Muscle layer of colon (tissue), 2 donors: Measurements from ENCODE around the gene OGFRL1.

Experiments used
- H3K27ac ChIP-seq: one replicate; pipeline ENCODE4 v1.7.0; 2013; ENCODE audit warnings: low read depth, mild to moderate bottlenecking, low read length, moderate library complexity
- H3K27me3 ChIP-seq, 2 donors: one replicate each; pipeline ENCODE4 v1.7.0; 2013; ENCODE audit warnings: low read length in 2 of 2, mild to moderate bottlenecking in 2 of 2; ENCODE audit not compliant: insufficient read depth in 2 of 2, control insufficient read depth in 1 of 2
- H3K36me3 ChIP-seq: one replicate; pipeline ENCODE4 v1.7.0; 2013; ENCODE audit warnings: mild to moderate bottlenecking, low read length; ENCODE audit not compliant: insufficient read depth
- H3K4me1 ChIP-seq: one replicate; pipeline ENCODE4 v1.7.0; 2013; ENCODE audit warnings: mild to moderate bottlenecking, low read length; ENCODE audit not compliant: insufficient read depth
- H3K4me3 ChIP-seq, 2 donors: one replicate each; pipeline ENCODE4 v1.7.0; 2013; ENCODE audit warnings: low read length in 2 of 2, low read depth in 1 of 2, mild to moderate bottlenecking in 1 of 2, moderate library complexity in 1 of 2
- H3K9ac ChIP-seq: one replicate; pipeline ENCODE4 v1.7.0; 2013; ENCODE audit warnings: low read length
- H3K9me3 ChIP-seq: one replicate; pipeline ENCODE4 v1.7.0; 2013; ENCODE audit warnings: mild to moderate bottlenecking, low read length
- donor health status: abdominal sarcoma.
- donor health status: Adenocarcinoma of cecum.

The OGFRL1 gene

DNA sequence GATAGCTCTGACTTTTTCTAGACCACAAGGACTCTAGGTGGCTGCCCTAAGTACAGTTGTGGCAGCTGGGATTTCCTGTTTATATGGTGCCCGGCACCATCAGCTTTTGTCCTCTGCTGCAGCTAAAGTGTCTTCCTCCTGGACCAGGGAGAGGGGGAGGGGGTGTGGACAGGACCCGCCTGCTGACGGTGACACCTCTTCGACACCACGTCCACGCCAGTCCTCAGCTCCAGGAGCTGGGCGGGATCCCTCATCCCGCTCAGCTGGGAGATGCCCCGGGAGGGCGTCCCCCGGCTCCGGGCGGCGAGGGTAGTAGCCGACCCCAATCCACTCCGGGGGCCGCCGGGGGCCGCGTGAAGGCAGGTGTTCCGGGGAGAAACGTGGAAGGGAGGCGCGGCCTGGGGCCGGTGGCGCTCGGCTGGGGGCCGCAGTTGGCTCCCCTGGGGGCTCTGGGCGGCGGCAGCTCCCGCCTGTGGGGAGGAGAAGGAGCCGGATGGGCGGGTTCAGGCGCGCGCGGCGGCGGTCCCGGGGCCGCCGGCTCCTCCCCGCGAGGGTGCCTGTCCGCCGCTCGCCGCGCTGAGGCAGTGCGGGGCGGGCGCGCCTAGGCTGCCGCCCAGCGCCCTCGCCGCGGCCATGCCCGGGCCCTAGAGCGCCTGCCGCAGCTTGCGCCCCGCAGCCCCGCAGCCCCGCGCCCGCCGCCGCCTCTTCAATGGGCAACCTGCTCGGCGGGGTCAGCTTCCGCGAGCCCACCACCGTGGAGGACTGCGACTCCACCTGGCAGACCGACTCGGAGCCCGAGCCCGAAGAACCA, at the start of gene OGFRL1:
TSS of gene OGFRL1 (plus strand) at position 584 of the 811 bp plus-strand sequence. CDS start at position 710, 126 bp downstream.
- H3K27me3 ChIP-seq: no peaks in the 10 kb centered on the region
- H3K9ac ChIP-seq: peak within 1 kb of the TSS; percentile 74
- peak within 1 kb of the TSS; percentile 73 to 82 for H3K4me3 ChIP-seq
- H3K36me3 ChIP-seq: no peaks in the 10 kb centered on the region
- peaks cover 12% of the 10 kb centered on the region for H3K4me1 ChIP-seq
- peak within 1 kb of the TSS; percentile 75 for H3K27ac ChIP-seq
- no peaks in the 10 kb centered on the region for H3K9me3 ChIP-seq

DNA sequence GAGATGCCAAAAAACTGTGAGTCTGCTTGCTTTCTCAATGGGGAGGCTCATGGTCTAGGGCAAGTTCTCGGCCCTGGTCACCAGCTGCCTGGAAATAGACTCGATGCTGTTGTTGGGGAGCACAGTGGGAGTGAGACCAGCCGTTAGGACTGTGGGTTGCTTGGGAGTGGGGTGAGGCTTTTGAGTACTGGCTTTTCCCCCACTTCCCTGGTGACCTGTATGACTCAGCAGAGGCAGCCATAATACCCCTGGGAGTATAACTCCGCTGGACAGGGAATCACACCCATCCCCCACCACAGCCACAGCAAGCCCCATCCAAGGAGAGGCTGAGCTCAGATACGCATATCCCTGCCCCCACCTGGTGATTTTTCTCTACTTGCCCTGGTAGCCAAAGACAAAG, 48.9 kb upstream of the OGFRL1 start:
- Histone ChIP-seq H3K36me3 (no peaks in the 10 kb centered on the region), H3K27me3 (no peaks in the 10 kb centered on the region), H3K9ac (no peak overlapping the region), H3K4me3 (no peak overlapping the region), H3K4me1 (no peaks in the 10 kb centered on the region), H3K9me3 (no peaks in the 10 kb centered on the region), H3K27ac (no peak overlapping the region)

DNA sequence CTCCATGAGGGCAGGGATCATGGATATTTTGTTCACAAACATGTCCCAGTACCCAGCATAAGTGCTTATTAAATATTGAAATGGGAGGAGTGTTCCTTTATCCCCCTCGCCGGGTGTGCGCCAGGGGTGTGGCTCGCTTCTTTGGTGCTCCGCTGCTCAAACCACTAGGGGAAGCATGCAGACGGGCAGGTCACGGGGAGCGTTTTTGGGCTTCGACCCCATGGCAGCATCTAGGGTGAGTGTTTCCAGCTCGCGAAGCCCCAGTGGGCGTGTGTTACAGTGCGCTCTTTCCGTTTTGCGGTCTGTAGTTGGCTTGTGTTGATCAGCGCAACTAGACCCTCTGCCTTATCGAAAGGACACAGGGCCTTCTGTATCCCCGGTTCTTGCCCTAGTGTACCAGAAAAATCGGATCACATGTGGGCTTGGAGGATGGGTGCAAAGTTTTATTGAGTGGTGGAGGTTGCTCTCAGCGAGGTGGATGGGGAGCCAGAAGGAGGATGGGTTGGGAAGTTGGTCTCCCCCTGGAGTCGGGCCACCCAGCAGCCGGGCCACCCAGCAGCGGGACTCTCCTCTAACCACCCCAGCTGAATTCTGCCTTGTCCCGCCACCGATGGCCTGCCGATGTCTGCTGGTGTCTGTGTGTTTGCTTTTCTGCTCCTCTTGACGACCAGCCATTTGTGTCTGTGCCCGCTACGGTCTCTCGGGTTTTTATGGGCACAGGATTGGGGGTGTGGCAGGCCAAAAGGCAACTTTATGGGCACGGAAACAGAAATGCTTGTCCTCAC, 43.2 kb upstream of the OGFRL1 start:
- Histone ChIP-seq H3K4me3 (no peak overlapping the region), H3K9ac (no peak overlapping the region), H3K36me3 (no peaks in the 10 kb centered on the region), H3K9me3 (no peaks in the 10 kb centered on the region), H3K27ac (no peak overlapping the region), H3K27me3 (no peaks in the 10 kb centered on the region), H3K4me1 (no peaks in the 10 kb centered on the region)

- Histone ChIP-seq H3K36me3 (no peaks in the 10 kb centered on the region), H3K27ac (no peak overlapping the region), H3K9ac (no peak overlapping the region), H3K27me3 (no peaks in the 10 kb centered on the region), H3K9me3 (no peaks in the 10 kb centered on the region), H3K4me3 (no peak overlapping the region), H3K4me1 (peaks cover 4% of the 10 kb centered on the region)
These were observed 42.0 kb upstream of the OGFRL1 start for GRCh38 chr6:71246596-71246995.

DNA sequence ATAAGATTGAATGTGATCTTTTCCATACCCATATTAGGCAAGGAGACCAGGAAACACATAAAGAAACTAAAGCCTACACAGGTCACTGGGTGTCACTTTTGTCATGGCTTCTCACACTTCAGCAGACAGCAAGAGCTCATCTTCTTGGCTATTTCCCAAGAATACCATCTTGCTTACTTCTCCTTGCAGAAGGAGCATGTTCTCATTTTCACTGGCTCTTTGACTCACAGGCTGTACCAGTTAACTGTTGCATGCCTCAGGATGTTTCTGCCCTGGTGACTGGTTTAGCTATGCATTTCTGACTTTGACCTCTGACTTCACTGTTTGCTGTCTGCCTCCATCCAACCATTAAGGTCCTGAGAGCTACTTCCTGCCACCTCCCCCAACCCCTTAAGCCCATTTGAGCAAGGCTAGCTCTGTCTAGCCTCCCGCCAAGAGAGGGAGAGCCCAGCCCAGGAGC, 40.3 kb upstream of the OGFRL1 start:
- no peaks in the 10 kb centered on the region for H3K27me3 ChIP-seq
- no peak overlapping the region for H3K27ac ChIP-seq
- no peak overlapping the region for H3K9ac ChIP-seq
- H3K36me3 ChIP-seq: no peaks in the 10 kb centered on the region
- H3K9me3 ChIP-seq: no peaks in the 10 kb centered on the region
- H3K4me1 ChIP-seq: peaks cover 4% of the 10 kb centered on the region
- no peak overlapping the region for H3K4me3 ChIP-seq

DNA sequence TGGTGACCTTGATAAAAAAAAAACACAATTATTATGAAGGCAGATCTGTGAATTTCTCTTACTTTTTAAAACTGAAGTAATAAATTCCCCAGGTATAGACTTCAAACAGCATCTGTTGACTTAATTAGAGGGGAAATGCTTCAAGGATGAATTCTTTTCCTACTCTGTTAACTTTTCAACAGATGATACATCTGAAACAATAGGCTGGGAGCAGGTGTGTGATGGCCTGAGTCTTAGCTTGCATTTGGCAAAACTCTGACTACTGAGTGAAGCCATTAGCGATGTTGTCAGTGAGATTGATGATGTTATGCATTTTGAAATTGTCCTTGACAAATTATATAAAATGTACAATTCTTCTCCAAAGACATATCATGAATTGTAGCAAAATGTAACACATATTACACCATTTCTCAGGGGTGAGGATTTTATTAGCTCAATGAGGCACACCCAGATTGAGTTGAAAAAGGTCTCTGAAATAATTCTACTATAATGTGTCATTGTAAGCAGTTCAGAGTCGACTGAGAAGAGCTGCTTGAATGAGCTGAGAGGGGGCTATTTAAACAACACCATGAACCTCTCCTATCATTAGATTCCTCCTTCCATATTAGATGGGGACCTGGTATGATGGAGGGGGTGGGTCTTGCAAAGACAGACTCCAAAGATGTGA, 39.6 kb upstream of the OGFRL1 start:
- H3K4me1 ChIP-seq: peaks cover 4% of the 10 kb centered on the region
- H3K9me3 ChIP-seq: no peaks in the 10 kb centered on the region
- H3K27me3 ChIP-seq: no peaks in the 10 kb centered on the region
- H3K36me3 ChIP-seq: no peaks in the 10 kb centered on the region
- no peak overlapping the region for H3K9ac ChIP-seq
- no peak overlapping the region for H3K27ac ChIP-seq
- no peak overlapping the region for H3K4me3 ChIP-seq

- Histone ChIP-seq H3K4me3 (no peak overlapping the region), H3K9ac (no peak overlapping the region), H3K27me3 (no peaks in the 10 kb centered on the region), H3K27ac (no peak overlapping the region), H3K36me3 (no peaks in the 10 kb centered on the region), H3K9me3 (no peaks in the 10 kb centered on the region), H3K4me1 (peaks cover 4% of the 10 kb centered on the region)
These were observed 38.5 kb upstream of the OGFRL1 start for GRCh38 chr6:71250099-71250602.

DNA sequence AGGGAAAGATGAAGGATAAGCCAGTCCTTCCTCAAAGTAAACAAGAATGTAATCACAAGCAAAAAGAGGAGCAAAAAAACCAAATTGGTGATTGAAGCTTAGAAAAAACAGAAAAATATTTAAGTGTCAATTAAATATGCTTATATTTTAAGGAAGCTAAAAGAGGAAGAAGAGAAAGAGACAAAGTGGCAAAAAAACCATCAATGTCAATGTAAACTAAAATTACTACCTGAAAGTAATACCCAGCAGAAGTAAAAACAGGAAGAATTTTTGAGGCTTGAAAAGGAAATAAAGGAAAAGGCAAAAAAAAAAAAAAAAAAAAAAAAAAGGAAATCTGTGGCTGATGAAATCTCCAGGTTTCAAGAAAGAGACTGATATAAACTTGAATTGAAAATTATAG, 36.2 kb upstream of the OGFRL1 start:
- Histone ChIP-seq H3K4me1 (peaks cover 4% of the 10 kb centered on the region), H3K4me3 (no peak overlapping the region), H3K36me3 (no peaks in the 10 kb centered on the region), H3K27me3 (no peaks in the 10 kb centered on the region), H3K27ac (no peak overlapping the region), H3K9ac (no peak overlapping the region), H3K9me3 (no peaks in the 10 kb centered on the region)

- Histone ChIP-seq H3K36me3 (no peaks in the 10 kb centered on the region), H3K27ac (no peak overlapping the region), H3K9me3 (no peaks in the 10 kb centered on the region), H3K4me3 (no peak overlapping the region), H3K27me3 (no peaks in the 10 kb centered on the region), H3K9ac (no peak overlapping the region), H3K4me1 (peaks cover 4% of the 10 kb centered on the region)
These were observed 35.7 kb upstream of the OGFRL1 start for GRCh38 chr6:71252960-71253359.

DNA sequence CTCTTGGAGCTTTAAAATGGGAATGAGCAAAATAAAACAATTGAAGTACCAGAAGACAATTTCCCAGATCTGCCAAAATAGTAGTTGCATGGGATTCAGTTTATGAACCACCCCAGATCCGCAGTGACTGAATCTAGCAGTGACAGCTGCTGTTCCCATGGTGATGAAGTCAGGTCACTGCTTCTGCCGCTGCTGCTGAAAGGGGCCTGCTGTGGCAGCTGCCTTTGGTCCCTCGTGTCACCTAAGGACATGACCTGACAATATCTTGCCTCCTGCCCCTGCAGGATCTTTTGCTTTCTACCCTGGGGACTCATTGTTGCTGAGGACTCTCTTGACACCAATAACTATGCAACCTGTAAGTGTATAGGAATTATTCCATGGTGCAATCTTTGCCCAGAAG, 34.3 kb upstream of the OGFRL1 start:
- H3K27me3 ChIP-seq: no peaks in the 10 kb centered on the region
- no peak overlapping the region for H3K9ac ChIP-seq
- H3K27ac ChIP-seq: no peak overlapping the region
- no peak overlapping the region for H3K4me3 ChIP-seq
- no peaks in the 10 kb centered on the region for H3K36me3 ChIP-seq
- H3K4me1 ChIP-seq: peaks cover 4% of the 10 kb centered on the region
- H3K9me3 ChIP-seq: no peaks in the 10 kb centered on the region
